Small intestine (tissue), 4 donors: Measurements from ENCODE around the gene CORO1A. TPM values are rescaled to one million over a fixed set of nuclear protein-coding genes. Genes with fewer than 3 reads are reported as not detected.

Experiments used
- polyA plus RNA-seq, 4 donors: library from polyadenylated mRNA; stranded (reverse) in 3 of 4; unstranded in 1 of 4; fragments of 200-250 nt in 3 of 4; fragments of 120-200 nt in 1 of 4; gene quantifications; one replicate each; pipeline versions ENCODE4 v1.2.1 to v1.2.3, GENCODE V29; 2013
- donor health status: healthy with polysubstance abuse.
- donor health status: Bipolar disorder and iron deficiency.
- donor health status: healthy.

Gene CORO1A
- polyA plus RNA-seq, 4 donors, result 27.3 to 65.7 (median 32.7) TPM

Other genes with a start within 250 kb of the CORO1A start
- gene TMEM219, start 221.5 kb upstream of the CORO1A start, polyA plus RNA-seq, result 100 to 1,000 TPM; 163 to 334 (median 242) TPM
- gene TAOK2, start 209.7 kb upstream of the CORO1A start, polyA plus RNA-seq, result 10 to 100 TPM; 21.6 to 36.7 (median 29.0) TPM
- gene HIRIP3, start 188.0 kb upstream of the CORO1A start, polyA plus RNA-seq, result 10 to 100 TPM; 10.1 to 15.2 (median 14.8) TPM
- gene INO80E, start 187.4 kb upstream of the CORO1A start, polyA plus RNA-seq, result 10 to 100 TPM; 49.2 to 80.4 (median 55.9) TPM
- gene DOC2A, start 172.6 kb upstream of the CORO1A start, polyA plus RNA-seq, result 1 to 10 TPM in 3 of 4 donors, not detected in 1; 1.3 to 4.6 (median 1.6) TPM
- gene C16orf92, start 160.4 kb upstream of the CORO1A start, polyA plus RNA-seq, result not detected
- gene TLCD3B, start 152.3 kb upstream of the CORO1A start, polyA plus RNA-seq, result 1 to 10 TPM in 1 of 4 donors, under 1 TPM in 1, not detected in 2; 0.47 to 1.4 TPM
- gene ALDOA, start 117.8 kb upstream of the CORO1A start, polyA plus RNA-seq, result 1,000 to 10,000 TPM in 2 of 4 donors, 100 to 1,000 TPM in 2; 406 to 1,111 (median 984) TPM
- 100 to 1,000 TPM in 3 of 4 donors, 10 to 100 TPM in 1; 93.0 to 145 (median 122) TPM for gene PPP4C, start 107.6 kb upstream of the CORO1A start, polyA plus RNA-seq
- 1 to 10 TPM in 2 of 4 donors, under 1 TPM in 2; 0.54 to 1.6 (median 1.2) TPM for gene TBX6, start 91.7 kb upstream of the CORO1A start, polyA plus RNA-seq
- 100 to 1,000 TPM in 2 of 4 donors, 10 to 100 TPM in 2; 39.6 to 154 (median 99.6) TPM for gene YPEL3, start 87.4 kb upstream of the CORO1A start, polyA plus RNA-seq
- 10 to 100 TPM; 13.2 to 23.9 (median 19.5) TPM for gene GDPD3, start 70.1 kb upstream of the CORO1A start, polyA plus RNA-seq
- gene MAPK3, start 60.4 kb upstream of the CORO1A start, polyA plus RNA-seq, result 100 to 1,000 TPM; 174 to 241 (median 194) TPM
- 100 to 1,000 TPM in 3 of 4 donors, 10 to 100 TPM in 1; 55.8 to 614 (median 378) TPM for gene BOLA2B, start 10.1 kb downstream of the CORO1A start, polyA plus RNA-seq
- 100 to 1,000 TPM in 2 of 4 donors, 10 to 100 TPM in 2; 77.2 to 318 (median 185) TPM for gene SLX1A, start 10.3 kb downstream of the CORO1A start, polyA plus RNA-seq
- 100 to 1,000 TPM in 2 of 4 donors, 10 to 100 TPM in 2; 34.6 to 376 (median 148) TPM for gene SULT1A3, start 15.7 kb downstream of the CORO1A start, polyA plus RNA-seq
- gene NPIPB13, start 64.9 kb downstream of the CORO1A start, polyA plus RNA-seq, result 10 to 100 TPM in 2 of 4 donors, 1 to 10 TPM in 2; 2.7 to 16.6 (median 7.3) TPM
- gene CD2BP2, start 171.7 kb downstream of the CORO1A start, polyA plus RNA-seq, result 10 to 100 TPM; 30.0 to 43.5 (median 39.9) TPM
- 10 to 100 TPM; 30.8 to 46.1 (median 41.9) TPM for gene TBC1D10B, start 186.9 kb downstream of the CORO1A start, polyA plus RNA-seq
- 10 to 100 TPM in 1 of 4 donors, 1 to 10 TPM in 1, under 1 TPM in 1, not detected in 1; 0.82 to 26.3 (median 1.9) TPM for gene MYL11, start 191.2 kb downstream of the CORO1A start, polyA plus RNA-seq
- 10 to 100 TPM in 1 of 4 donors, 1 to 10 TPM in 3; 4.8 to 21.1 (median 6.4) TPM for gene SEPTIN1, start 199.0 kb downstream of the CORO1A start, polyA plus RNA-seq
- gene ZNF48, start 211.8 kb downstream of the CORO1A start, polyA plus RNA-seq, result 1 to 10 TPM; 1.6 to 7.0 (median 3.9) TPM
- 1 to 10 TPM; 2.5 to 5.3 (median 3.6) TPM for gene ZNF771, start 224.0 kb downstream of the CORO1A start, polyA plus RNA-seq
- 100 to 1,000 TPM in 1 of 4 donors, 10 to 100 TPM in 3; 42.4 to 116 (median 58.9) TPM for gene DCTPP1, start 246.4 kb downstream of the CORO1A start, polyA plus RNA-seq